Measurements from ENCODE around the gene FAM161A. TPM values are rescaled to one million over a fixed set of nuclear protein-coding genes. Genes with fewer than 3 reads are reported as not detected.

Gene FAM161A
- total RNA-seq, 2 donors from 2014 or later = 15.1 to 19.0 TPM

- Mint-ChIP-seq H3K4me1 (peaks cover 20% of the 10 kb centered on the region), H3K36me3 (ENCODE audit: low read depth) (no peaks in the 10 kb centered on the region), H3K4me3 (no peak overlapping the region), H3K27ac (no peak overlapping the region), H3K9me3 (no peaks in the 10 kb centered on the region), H3K27me3 (ENCODE audit: insufficient read depth) (peaks cover 10% of the 10 kb centered on the region)
- TF ChIP-seq, protein P1, sequence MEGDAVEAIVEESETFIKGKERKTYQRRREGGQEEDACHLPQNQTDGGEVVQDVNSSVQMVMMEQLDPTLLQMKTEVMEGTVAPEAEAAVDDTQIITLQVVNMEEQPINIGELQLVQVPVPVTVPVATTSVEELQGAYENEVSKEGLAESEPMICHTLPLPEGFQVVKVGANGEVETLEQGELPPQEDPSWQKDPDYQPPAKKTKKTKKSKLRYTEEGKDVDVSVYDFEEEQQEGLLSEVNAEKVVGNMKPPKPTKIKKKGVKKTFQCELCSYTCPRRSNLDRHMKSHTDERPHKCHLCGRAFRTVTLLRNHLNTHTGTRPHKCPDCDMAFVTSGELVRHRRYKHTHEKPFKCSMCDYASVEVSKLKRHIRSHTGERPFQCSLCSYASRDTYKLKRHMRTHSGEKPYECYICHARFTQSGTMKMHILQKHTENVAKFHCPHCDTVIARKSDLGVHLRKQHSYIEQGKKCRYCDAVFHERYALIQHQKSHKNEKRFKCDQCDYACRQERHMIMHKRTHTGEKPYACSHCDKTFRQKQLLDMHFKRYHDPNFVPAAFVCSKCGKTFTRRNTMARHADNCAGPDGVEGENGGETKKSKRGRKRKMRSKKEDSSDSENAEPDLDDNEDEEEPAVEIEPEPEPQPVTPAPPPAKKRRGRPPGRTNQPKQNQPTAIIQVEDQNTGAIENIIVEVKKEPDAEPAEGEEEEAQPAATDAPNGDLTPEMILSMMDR (conservative IDR thresholded peaks at IDR 0.05) = no peak
- Histone ChIP-seq H3K4me1 (ENCODE audit: control insufficient read depth, insufficient read depth, low read length) (no peaks in the 10 kb centered on the region), H3K27me3 (ENCODE audit: control insufficient read depth, insufficient read depth, low read length, poor library complexity, severe bottlenecking) (no peaks in the 10 kb centered on the region), H3K36me3 (ENCODE audit: control insufficient read depth, insufficient read depth, low read length) (no peaks in the 10 kb centered on the region), H3K9me3 (ENCODE audit: control insufficient read depth, low read length) (no peaks in the 10 kb centered on the region), H3K9ac (ENCODE audit: extremely low read depth, low read length, poor library complexity, severe bottlenecking) (no peak overlapping the region), H3K27ac (ENCODE audit: low read depth, low read length) (no peak overlapping the region), H3K4me3 (ENCODE audit: low read length) (no peak overlapping the region)
- no peak for DNase-seq
- 89 to 92% methylated on average over 3 to 4 of the region's 4 CpGs for WGBS, 2 experiments (ENCODE audit: insufficient coverage in 1 of 2, insufficient read length in 1 of 2)
Measured at GRCh38 chr2:61784643-61785042, 69.2 kb downstream of the FAM161A start.

GRCh38 chr2:61775956-61776570 is 77.8 kb downstream of the FAM161A start:
- no peak overlapping the region for H3K4me3 Mint-ChIP-seq
- peaks cover 11% of the 10 kb centered on the region for H3K9me3 Mint-ChIP-seq
- H3K27ac Mint-ChIP-seq = no peak overlapping the region
- TF ChIP-seq, protein P1 (conservative IDR thresholded peaks at IDR 0.05) = no peak
- Histone ChIP-seq H3K4me1 (ENCODE audit: control insufficient read depth, insufficient read depth, low read length) (no peaks in the 10 kb centered on the region), H3K9me3 (ENCODE audit: control insufficient read depth, low read length) (no peaks in the 10 kb centered on the region), H3K27ac (ENCODE audit: low read depth, low read length) (no peak overlapping the region), H3K4me3 (ENCODE audit: low read length) (no peak overlapping the region), H3K9ac (ENCODE audit: extremely low read depth, low read length, poor library complexity, severe bottlenecking) (no peak overlapping the region), H3K36me3 (ENCODE audit: control insufficient read depth, insufficient read depth, low read length) (no peaks in the 10 kb centered on the region), H3K27me3 (ENCODE audit: control insufficient read depth, insufficient read depth, low read length, poor library complexity, severe bottlenecking) (peaks cover 9% of the 10 kb centered on the region)
- H3K27me3 Mint-ChIP-seq (ENCODE audit: insufficient read depth) = peaks cover 37% of the 10 kb centered on the region
- H3K4me1 Mint-ChIP-seq = no peaks in the 10 kb centered on the region
- WGBS, 2 experiments (ENCODE audit: insufficient coverage in 1 of 2, insufficient read length in 1 of 2) = 94 to 98% methylated on average over 7 to 8 of the region's 8 CpGs
- DNase-seq = no peak
- no peaks in the 10 kb centered on the region for H3K36me3 Mint-ChIP-seq (ENCODE audit: low read depth)

Other genes starting within 250 kb of the FAM161A start
- gene CCT4, start 34.6 kb upstream of the FAM161A start, total RNA-seq = 100 to 1,000 TPM; 259 to 315 TPM
- gene COMMD1, start 51.6 kb upstream of the FAM161A start, total RNA-seq = 10 to 100 TPM; 27.8 to 28.4 TPM

Data from endodermal cell (in vitro differentiated cells).